Activated naive CD4-positive, alpha-beta T cell treated with Interleukin-2 at 50 U/mL for 16 hours (primary cell): ENCODE results near the gene NEURL3.
"Not testable (repeated sequence)": the region's sequence is repeated elsewhere in the genome, so short reads cannot be mapped to it uniquely, and the experiment has no call there.

ENCODE experiments used
- DNase-seq: peaks from one replicate; pipeline ENCODE4 v3.0.0-alpha.2; 2020

The NEURL3 gene

GRCh38 chr2:96505231-96505889 is at the start of gene NEURL3:
Gene NEURL3 (minus strand): TSS chr2:96505357. CDS start chr2:96505286, 71 bp downstream.
- no peak for DNase-seq

- DNase-seq, result peak; percentile 71
Observed at GRCh38 chr2:96554293-96555145, 49.4 kb upstream of the NEURL3 start.

GRCh38 chr2:96553957-96554292 is 48.8 kb upstream of the NEURL3 start:
- not testable (repeated sequence) for DNase-seq

GRCh38 chr2:96553176-96553956 is 48.2 kb upstream of the NEURL3 start:
- DNase-seq, result no peak

- no peak for DNase-seq
Observed at GRCh38 chr2:96552315-96553175, 47.4 kb upstream of the NEURL3 start.

- no peak for DNase-seq
Observed at GRCh38 chr2:96551605-96552314, 46.6 kb upstream of the NEURL3 start.

- no peak for DNase-seq
Observed at GRCh38 chr2:96550787-96551604, 45.8 kb upstream of the NEURL3 start.

- DNase-seq, result no peak
Observed at GRCh38 chr2:96549967-96550786, 45.0 kb upstream of the NEURL3 start.

- no peak for DNase-seq
Observed at GRCh38 chr2:96549466-96549785, 44.3 kb upstream of the NEURL3 start.

- no peak for DNase-seq
Observed at GRCh38 chr2:96548558-96549465, 43.7 kb upstream of the NEURL3 start.

- no peak for DNase-seq
Observed at GRCh38 chr2:96547731-96548171, 42.6 kb upstream of the NEURL3 start.

- no peak for DNase-seq
Observed at GRCh38 chr2:96547203-96547641, 42.1 kb upstream of the NEURL3 start.

- DNase-seq, result no peak
Observed at GRCh38 chr2:96546797-96547196, 41.6 kb upstream of the NEURL3 start.

GRCh38 chr2:96546321-96546720 is 41.2 kb upstream of the NEURL3 start:
- no peak for DNase-seq

- no peak for DNase-seq
Observed at GRCh38 chr2:96542357-96542977, 37.3 kb upstream of the NEURL3 start.

- DNase-seq, result no peak
Observed at GRCh38 chr2:96541398-96542152, 36.4 kb upstream of the NEURL3 start.

- no peak for DNase-seq
Observed at GRCh38 chr2:96540136-96540535, 35.0 kb upstream of the NEURL3 start.
